ENCODE data around the gene LBH.

DNA sequence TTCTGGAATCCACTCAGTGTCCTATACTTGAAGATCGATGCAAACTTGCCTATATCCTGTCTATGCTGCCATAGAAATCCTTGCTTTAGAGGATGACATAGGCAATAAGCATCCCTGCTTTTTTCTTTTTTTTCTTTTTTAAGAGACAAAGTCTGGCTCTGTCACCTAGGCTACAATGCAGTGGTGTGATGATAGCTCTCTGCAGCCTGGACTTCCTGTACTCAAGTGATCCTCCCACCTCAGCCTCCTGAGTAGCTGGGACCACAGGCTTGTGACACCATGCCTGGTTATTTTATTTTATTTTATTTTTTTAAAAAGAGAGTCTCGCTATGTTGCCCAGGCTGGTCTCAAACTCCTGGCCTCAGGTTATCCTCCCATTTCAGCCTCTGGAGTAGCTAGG, 76.9 kb downstream of the LBH start:
- TF ChIP-seq, protein P1, sequence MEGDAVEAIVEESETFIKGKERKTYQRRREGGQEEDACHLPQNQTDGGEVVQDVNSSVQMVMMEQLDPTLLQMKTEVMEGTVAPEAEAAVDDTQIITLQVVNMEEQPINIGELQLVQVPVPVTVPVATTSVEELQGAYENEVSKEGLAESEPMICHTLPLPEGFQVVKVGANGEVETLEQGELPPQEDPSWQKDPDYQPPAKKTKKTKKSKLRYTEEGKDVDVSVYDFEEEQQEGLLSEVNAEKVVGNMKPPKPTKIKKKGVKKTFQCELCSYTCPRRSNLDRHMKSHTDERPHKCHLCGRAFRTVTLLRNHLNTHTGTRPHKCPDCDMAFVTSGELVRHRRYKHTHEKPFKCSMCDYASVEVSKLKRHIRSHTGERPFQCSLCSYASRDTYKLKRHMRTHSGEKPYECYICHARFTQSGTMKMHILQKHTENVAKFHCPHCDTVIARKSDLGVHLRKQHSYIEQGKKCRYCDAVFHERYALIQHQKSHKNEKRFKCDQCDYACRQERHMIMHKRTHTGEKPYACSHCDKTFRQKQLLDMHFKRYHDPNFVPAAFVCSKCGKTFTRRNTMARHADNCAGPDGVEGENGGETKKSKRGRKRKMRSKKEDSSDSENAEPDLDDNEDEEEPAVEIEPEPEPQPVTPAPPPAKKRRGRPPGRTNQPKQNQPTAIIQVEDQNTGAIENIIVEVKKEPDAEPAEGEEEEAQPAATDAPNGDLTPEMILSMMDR (IDR thresholded peaks at IDR 0.05) = no peak
- TF ChIP-seq POLR2A (IDR thresholded peaks at IDR 0.05) = no peak
